Measurements from ENCODE around the gene MZT1.

DNA sequence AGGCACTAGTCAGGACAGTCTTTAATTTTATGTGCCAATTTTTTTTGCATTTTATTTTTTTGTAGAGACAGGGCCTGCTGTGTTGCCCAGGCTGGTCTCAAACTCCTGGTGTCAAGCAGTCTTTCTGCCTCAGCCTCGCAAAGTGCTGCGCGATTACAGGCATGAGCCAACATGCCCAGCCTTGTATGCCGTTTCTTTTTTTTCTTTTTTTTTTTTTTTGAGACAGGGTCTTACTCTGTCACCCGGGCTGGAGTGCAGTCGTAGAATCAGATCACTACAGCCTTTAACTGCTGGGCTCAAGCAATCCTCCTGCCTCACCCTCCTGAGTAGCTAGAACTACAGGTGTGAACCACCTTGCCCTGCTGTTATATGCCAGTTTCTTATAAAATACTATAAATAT is 26.7 kb upstream of the MZT1 start:
- TF ChIP-seq, protein P1, sequence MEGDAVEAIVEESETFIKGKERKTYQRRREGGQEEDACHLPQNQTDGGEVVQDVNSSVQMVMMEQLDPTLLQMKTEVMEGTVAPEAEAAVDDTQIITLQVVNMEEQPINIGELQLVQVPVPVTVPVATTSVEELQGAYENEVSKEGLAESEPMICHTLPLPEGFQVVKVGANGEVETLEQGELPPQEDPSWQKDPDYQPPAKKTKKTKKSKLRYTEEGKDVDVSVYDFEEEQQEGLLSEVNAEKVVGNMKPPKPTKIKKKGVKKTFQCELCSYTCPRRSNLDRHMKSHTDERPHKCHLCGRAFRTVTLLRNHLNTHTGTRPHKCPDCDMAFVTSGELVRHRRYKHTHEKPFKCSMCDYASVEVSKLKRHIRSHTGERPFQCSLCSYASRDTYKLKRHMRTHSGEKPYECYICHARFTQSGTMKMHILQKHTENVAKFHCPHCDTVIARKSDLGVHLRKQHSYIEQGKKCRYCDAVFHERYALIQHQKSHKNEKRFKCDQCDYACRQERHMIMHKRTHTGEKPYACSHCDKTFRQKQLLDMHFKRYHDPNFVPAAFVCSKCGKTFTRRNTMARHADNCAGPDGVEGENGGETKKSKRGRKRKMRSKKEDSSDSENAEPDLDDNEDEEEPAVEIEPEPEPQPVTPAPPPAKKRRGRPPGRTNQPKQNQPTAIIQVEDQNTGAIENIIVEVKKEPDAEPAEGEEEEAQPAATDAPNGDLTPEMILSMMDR (IDR thresholded peaks at IDR 0.05; ENCODE audit: extremely low read depth in 1 of 2, insufficient read depth in 1 of 2, low read depth in 1 of 2, low read length in 2 of 2) = no peak
- TF ChIP-seq POLR2A (IDR thresholded peaks at IDR 0.05; ENCODE audit: low read depth, low read length) = no peak
- TF ChIP-seq, protein P2, sequence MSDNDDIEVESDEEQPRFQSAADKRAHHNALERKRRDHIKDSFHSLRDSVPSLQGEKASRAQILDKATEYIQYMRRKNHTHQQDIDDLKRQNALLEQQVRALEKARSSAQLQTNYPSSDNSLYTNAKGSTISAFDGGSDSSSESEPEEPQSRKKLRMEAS (IDR thresholded peaks at IDR 0.05; ENCODE audit: insufficient read depth, insufficient read length) = no peak
- TF ChIP-seq JUN (IDR thresholded peaks at IDR 0.05; ENCODE audit: borderline replicate concordance, insufficient read depth, insufficient read length, low read depth) = no peak
- TF ChIP-seq EZH2 (IDR thresholded peaks at IDR 0.05; ENCODE audit: borderline replicate concordance, low read depth, low read length, severe bottlenecking) = no peak
- no peak for TF ChIP-seq POLR2AphosphoS5 (IDR thresholded peaks at IDR 0.05; ENCODE audit: insufficient read depth, low read depth, low read length)
- TF ChIP-seq FOS (IDR thresholded peaks at IDR 0.05; ENCODE audit: borderline replicate concordance, insufficient read depth, low read length) = no peak

Measured in endothelial cell of umbilical vein (primary cell).